HepG2 (cell line): ENCODE results near the gene SMOC1. TPM values are rescaled to one million over a fixed set of nuclear protein-coding genes. Genes with fewer than 3 reads are reported as not detected.

Experiments used
- ELF3 ChIP-seq: IDR thresholded peaks from 2 replicates; pipeline ENCODE4 v1.6.1; 2016; ENCODE audit warnings: missing genetic modification reagents, missing compliant biosample characterization
- HNF4A ChIP-seq: sonication (generic); formaldehyde crosslinking; IDR thresholded peaks from 2 replicates; pipeline ENCODE4 v1.4.0; 2020; ENCODE audit warnings: missing genetic modification reagents
- IRX3 ChIP-seq: sonication (generic); formaldehyde crosslinking; IDR thresholded peaks from 2 replicates; pipeline ENCODE4 v1.8.1; 2023; ENCODE audit warnings: mild to moderate bottlenecking, low read depth, missing genetic modification reagents, borderline replicate concordance
- KLF12 ChIP-seq: sonication (generic); formaldehyde crosslinking; IDR thresholded peaks from 2 replicates; pipeline ENCODE4 v1.4.0; 2020; ENCODE audit warnings: missing genetic modification reagents, borderline replicate concordance
- MAX ChIP-seq: IDR thresholded peaks from 2 replicates; pipeline ENCODE4 v1.6.1; 2012; ENCODE audit warnings: inconsistent platforms
- MLXIP ChIP-seq: sonication (generic); formaldehyde crosslinking; IDR thresholded peaks from 2 replicates; pipeline ENCODE4 v1.9.0; 2021; ENCODE audit warnings: missing genetic modification reagents, borderline replicate concordance
- PHF21A ChIP-seq: sonication (generic); formaldehyde crosslinking; IDR thresholded peaks from 2 replicates; pipeline ENCODE4 v1.5.0; 2020; ENCODE audit warnings: mild to moderate bottlenecking, missing genetic modification reagents
- RERE ChIP-seq: IDR thresholded peaks from 2 replicates; pipeline ENCODE4 v1.6.1; 2016; ENCODE audit warnings: low read depth, missing genetic modification reagents, missing compliant biosample characterization
- TIGD3 ChIP-seq: sonication (generic); formaldehyde crosslinking; IDR thresholded peaks from 2 replicates; pipeline ENCODE4 v1.5.1; 2020; ENCODE audit warnings: mild to moderate bottlenecking, missing genetic modification reagents, borderline replicate concordance
- TP53 ChIP-seq: sonication (generic); formaldehyde crosslinking; conservative IDR thresholded peaks from 2 replicates; pipeline ENCODE4 v1.4.0; 2020; ENCODE audit warnings: missing genetic modification reagents
- TRIM22 ChIP-seq: fragments of 450-650 bp; IDR thresholded peaks from 2 replicates; pipeline ENCODE4 v1.6.1; 2017
- ZNF12 ChIP-seq: sonication (generic); formaldehyde crosslinking; IDR thresholded peaks from 2 replicates; pipeline ENCODE4 v1.5.0; 2020; ENCODE audit warnings: missing genetic modification reagents
- ZNF143 ChIP-seq: sonication (generic); formaldehyde crosslinking; IDR thresholded peaks from 2 replicates; pipeline ENCODE4 v1.4.0; 2020; ENCODE audit warnings: missing genetic modification reagents
- ZNF224 ChIP-seq: sonication (generic); formaldehyde crosslinking; IDR thresholded peaks from 2 replicates; pipeline ENCODE4 v1.5.0; 2020; ENCODE audit warnings: mild to moderate bottlenecking, missing genetic modification reagents
- ZNF264 ChIP-seq: sonication (generic); formaldehyde crosslinking; IDR thresholded peaks from 2 replicates; pipeline ENCODE4 v1.4.0; 2020; ENCODE audit warnings: missing genetic modification reagents
- ZNF30 ChIP-seq: sonication (generic); formaldehyde crosslinking; IDR thresholded peaks from 2 replicates; pipeline ENCODE4 v1.5.0; 2020; ENCODE audit warnings: mild to moderate bottlenecking, missing genetic modification reagents
- ZNF333 ChIP-seq: sonication (generic); formaldehyde crosslinking; IDR thresholded peaks from 2 replicates; pipeline ENCODE4 v1.4.0; 2020; ENCODE audit warnings: mild to moderate bottlenecking, missing genetic modification reagents, borderline replicate concordance
- ZNF343 ChIP-seq: sonication (generic); formaldehyde crosslinking; IDR thresholded peaks from 2 replicates; pipeline ENCODE4 v1.4.0; 2020; ENCODE audit warnings: mild to moderate bottlenecking, missing genetic modification reagents
- ZNF414 ChIP-seq: sonication (generic); formaldehyde crosslinking; IDR thresholded peaks from 2 replicates; pipeline ENCODE4 v1.5.0; 2020; ENCODE audit warnings: missing genetic modification reagents
- polyA plus RNA-seq, 8 experiments: library from polyadenylated mRNA; depleted of rRNA in 3 of 8; stranded (reverse) in 7 of 8; unstranded in 1 of 8; fragments of >200 nt; fragmentation: Illumina TruSeq in 4 of 8; extraction: Trizol in 4 of 8; gene quantifications; 2 replicates each; pipeline versions ENCODE4 v1.2.1 to v1.2.3, GENCODE V29; 2011 to 2016; ENCODE audit warnings: low read depth in 4 of 8, missing spikeins in 1 of 8, mixed read lengths in 1 of 8; ENCODE audit not compliant: insufficient read depth in 1 of 8
- total RNA-seq, 5 experiments: library from RNA; depleted of rRNA; stranded (reverse); fragments of >200 nt; fragmentation: Illumina TruSeq; extraction: Trizol; gene quantifications; 2 replicates each; pipeline ENCODE4 v1.2.3, GENCODE V29; 2016; ENCODE audit warnings: low read depth in 1 of 5

Gene SMOC1
- total and polyA plus RNA-seq, 2 of the 13 experiments (the other 11 are each of a cell fraction or from before 2014, with no cell fraction given): 17.8 to 35.6 TPM

GRCh38 chr14:69845787-69846186 is 33.4 kb upstream of the SMOC1 start (continued):
- TF ChIP-seq MAX: peak; percentile 88
- TF ChIP-seq MLXIP (CRISPR knock-in tag): no peak
- no peak for TF ChIP-seq ZNF143
- peak; percentile 70 for TF ChIP-seq HNF4A (CRISPR knock-in tag)
- no peak for TF ChIP-seq ZNF224 (CRISPR knock-in tag)
- no peak for TF ChIP-seq ZNF30 (CRISPR knock-in tag)
- TF ChIP-seq RERE: 0 out of 2 replicates have a peak, but pooled peaks have one; percentile 17
- no peak for TF ChIP-seq PHF21A (CRISPR knock-in tag)
- TF ChIP-seq KLF12 (CRISPR knock-in tag): no peak
- TF ChIP-seq ZNF343 (CRISPR knock-in tag): no peak
- TF ChIP-seq ZNF414 (CRISPR knock-in tag): peak; percentile 53; the same call in 1 of the 2 replicates
- TF ChIP-seq IRX3 (CRISPR knock-in tag): no peak
- TF ChIP-seq TP53 (CRISPR knock-in tag): no peak
- no peak for TF ChIP-seq TRIM22
- TF ChIP-seq TIGD3 (CRISPR knock-in tag): no peak
- TF ChIP-seq ZNF264 (CRISPR knock-in tag): no peak
- TF ChIP-seq ZNF333 (CRISPR knock-in tag): no peak
- TF ChIP-seq ZNF12 (CRISPR knock-in tag): peak; percentile 72
- peak; percentile 45; the same call in 1 of the 2 replicates for TF ChIP-seq ELF3 (CRISPR knock-in tag)
